Epithelial cell of esophagus (primary cell): ENCODE results near the gene CNDP2.

Experiments used
- DNase-seq: peaks from one replicate; pipeline ENCODE4 v3.0.0; 2010; ENCODE audit warnings: low read depth
- H3K4me3 ChIP-seq: 2 replicates; pipeline ENCODE4 v1.5.1; 2011; ENCODE audit warnings: mild to moderate bottlenecking, low read length, control low read depth
- TF ChIP-seq, protein P1 (sequence below): IDR thresholded peaks from 2 replicates; pipeline ENCODE4 v1.5.1; 2011; ENCODE audit warnings: low read depth, mild to moderate bottlenecking, low read length, control low read depth, inconsistent platforms; ENCODE audit not compliant: insufficient read depth; ENCODE audit errors: missing control alignments

Gene CNDP2

DNA sequence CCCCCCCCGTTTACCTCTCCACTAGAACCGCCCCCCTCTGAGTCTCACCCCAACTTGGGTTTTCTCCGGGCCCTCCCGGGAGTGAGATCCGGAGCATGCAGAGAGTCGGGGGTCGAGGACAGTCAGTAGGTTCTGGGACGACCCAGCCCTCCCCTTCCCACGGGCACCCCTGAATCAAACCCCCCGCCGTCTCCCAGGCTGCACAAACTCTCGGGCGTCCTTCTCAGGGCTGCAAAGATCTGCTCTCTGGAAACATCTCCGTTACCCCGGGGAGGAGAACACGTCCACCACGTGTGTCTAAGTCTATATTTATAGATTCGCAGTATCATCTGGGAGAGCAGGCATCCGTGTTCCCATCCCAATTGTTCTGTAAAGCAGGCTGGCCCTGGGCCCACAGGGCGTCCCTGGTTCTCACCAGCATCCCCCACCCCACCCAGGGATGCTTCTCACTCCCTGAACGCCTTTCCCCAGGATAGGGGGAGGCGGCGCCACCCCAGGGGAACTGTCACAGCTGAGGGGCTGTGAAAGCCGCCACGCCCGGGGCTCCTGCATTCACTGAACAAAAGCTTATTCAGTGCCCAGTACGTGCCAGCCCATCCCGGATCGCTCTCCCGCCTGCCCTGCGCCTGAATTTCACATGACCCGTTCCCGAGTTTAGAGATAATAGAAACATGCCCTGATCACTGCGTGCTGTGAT is 38.3 kb upstream of the CNDP2 start:
- no peak for DNase-seq
- TF ChIP-seq, protein P1, sequence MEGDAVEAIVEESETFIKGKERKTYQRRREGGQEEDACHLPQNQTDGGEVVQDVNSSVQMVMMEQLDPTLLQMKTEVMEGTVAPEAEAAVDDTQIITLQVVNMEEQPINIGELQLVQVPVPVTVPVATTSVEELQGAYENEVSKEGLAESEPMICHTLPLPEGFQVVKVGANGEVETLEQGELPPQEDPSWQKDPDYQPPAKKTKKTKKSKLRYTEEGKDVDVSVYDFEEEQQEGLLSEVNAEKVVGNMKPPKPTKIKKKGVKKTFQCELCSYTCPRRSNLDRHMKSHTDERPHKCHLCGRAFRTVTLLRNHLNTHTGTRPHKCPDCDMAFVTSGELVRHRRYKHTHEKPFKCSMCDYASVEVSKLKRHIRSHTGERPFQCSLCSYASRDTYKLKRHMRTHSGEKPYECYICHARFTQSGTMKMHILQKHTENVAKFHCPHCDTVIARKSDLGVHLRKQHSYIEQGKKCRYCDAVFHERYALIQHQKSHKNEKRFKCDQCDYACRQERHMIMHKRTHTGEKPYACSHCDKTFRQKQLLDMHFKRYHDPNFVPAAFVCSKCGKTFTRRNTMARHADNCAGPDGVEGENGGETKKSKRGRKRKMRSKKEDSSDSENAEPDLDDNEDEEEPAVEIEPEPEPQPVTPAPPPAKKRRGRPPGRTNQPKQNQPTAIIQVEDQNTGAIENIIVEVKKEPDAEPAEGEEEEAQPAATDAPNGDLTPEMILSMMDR, result no peak
- no peak overlapping the region for H3K4me3 ChIP-seq

DNA sequence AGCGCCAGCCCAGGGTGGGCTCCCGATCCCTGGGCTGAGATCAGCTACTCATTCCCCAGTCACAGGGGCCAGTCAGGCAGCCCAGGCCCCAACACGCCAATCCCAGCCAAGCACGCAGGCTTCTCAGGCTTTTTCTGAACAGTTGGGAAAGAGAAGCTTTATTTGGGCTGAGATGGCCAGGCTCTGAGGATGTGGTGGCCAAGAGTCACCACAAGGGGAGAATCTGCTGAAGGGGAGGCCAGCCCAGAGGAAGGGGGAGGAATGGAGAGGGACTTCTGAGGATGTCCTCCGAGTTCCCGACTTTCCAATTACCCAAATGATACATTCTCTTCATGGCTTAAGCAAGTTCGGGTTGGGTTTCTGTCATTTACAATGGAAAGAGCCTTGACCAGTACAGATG is 36.3 kb upstream of the CNDP2 start:
- TF ChIP-seq, protein P1, result peak; percentile 13
- H3K4me3 ChIP-seq, result no peak overlapping the region
- DNase-seq, result no peak

DNA sequence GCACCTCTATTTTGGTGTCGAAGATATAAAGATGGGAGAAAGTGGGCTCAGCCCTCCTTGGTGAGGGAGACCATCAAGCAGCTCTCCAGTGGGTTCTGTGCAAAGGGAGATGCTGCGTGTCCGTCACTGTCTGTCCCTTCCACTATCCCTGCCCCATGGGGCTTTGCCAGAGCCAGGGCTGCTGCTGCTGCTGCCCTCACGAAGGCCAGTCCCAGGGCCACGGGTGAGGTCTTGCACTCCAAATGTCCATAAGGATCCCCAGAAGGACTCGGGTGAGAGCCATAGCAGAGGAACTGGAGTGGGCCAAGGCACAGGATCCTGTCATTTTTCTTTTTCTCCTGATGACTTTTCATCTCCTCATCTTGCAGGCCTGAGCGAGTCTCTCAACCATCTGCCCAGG is 35.3 kb upstream of the CNDP2 start:
- TF ChIP-seq, protein P1, result no peak
- H3K4me3 ChIP-seq, result no peak overlapping the region
- DNase-seq, result no peak

DNA sequence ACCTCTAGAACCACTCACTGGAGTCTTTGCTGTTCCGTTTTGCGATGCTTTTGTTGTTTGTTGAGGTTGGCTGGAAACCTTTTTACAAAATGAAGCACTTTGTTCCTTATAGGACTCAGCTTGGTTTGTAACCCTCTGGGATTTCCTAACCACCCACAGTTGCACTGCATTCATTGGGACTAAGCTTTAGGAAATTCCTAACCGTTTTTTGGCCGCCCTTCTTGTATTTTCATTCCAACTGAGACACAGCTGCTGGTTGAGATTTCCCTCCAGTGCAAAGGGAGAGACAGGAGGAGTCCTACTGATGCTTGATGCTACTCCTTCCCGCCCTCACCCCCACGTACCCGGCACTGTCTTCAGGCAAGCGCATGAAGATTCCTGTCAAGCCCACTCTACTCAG is 32.9 kb upstream of the CNDP2 start:
- TF ChIP-seq, protein P1, result no peak
- DNase-seq, result no peak
- no peak overlapping the region for H3K4me3 ChIP-seq

DNA sequence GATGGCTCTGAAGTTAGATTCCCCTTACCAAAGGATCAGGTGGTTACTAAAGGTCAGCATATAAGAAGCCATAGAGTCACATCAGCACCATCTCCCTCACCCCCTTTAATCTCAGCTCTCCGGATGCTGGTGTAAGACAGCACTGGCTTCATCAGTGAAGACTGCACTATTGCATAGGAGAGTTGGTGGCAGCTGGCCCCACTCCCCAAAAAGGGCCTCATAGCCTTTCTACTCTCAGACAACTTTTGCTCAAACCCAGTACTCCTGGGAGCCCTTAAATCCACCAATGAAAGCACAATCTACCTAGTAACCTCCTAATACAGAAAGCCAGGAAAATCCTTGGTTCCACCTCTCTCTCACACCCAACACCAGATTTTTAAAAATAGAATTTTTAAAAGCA is 32.2 kb upstream of the CNDP2 start:
- H3K4me3 ChIP-seq, result no peak overlapping the region
- no peak for DNase-seq

DNA sequence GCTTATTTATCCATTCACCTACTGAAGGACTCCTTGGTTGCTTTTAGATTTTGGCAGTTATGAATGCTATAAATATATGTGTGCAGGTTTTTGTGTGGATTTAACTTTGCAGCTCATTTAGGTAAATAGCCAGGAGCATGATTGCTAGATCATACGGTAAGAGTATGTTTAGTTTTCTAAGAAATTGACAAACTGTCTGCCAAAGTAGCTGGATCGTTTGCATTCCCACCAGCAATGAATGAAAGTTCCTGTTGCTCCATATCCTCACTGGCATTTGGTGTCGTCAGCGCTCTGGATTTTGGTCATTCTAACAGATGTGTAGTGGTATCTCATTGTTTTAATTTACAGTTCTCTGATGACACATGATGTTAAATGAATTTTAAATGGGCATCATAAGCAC is 30.4 kb upstream of the CNDP2 start:
- no peak overlapping the region for H3K4me3 ChIP-seq
- no peak for DNase-seq
- TF ChIP-seq, protein P1, result no peak

More for the DNA sequence above, 32.2 kb upstream of the CNDP2 start:
- TF ChIP-seq, protein P1, result no peak

DNA sequence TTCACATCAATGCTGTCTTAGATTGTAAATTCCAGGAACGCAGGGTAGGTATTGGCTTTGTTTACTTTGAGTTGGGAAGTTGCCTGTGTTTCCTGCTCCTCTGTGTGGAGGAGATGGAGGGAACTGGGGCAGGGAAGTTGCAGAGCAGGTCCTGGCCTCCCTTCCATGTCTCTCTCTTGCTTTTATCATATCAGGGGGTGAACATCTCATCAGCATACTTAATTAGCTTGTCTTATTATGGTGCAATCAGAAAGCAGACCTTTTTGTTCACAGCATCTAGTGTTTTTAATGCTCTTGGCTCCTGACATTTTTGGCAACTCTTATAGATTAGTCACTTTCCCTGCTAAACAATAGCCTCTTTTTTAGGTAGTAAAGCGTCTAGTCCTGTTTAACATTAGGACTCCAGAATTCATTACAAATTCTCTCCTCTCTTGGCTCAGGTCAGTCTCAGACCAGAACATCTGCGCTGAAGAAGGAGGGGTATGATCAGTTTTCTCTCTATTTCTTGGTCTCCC is 27.6 kb upstream of the CNDP2 start:
- H3K4me3 ChIP-seq, result no peak overlapping the region
- peak; percentile 33 for DNase-seq
- TF ChIP-seq, protein P1, result no peak
